H1 (cell line): ENCODE measurements around the gene ARHGAP22. TPM values are rescaled to one million over a fixed set of nuclear protein-coding genes. Genes with fewer than 3 reads are reported as not detected.

Source experiments
- CHD7 ChIP-seq: fragments of 300-600 bp; sonication (generic); IDR thresholded peaks from 2 replicates; pipeline ENCODE4 v1.7.1; 2012; ENCODE audit warnings: low read length, moderate library complexity, mild to moderate bottlenecking, inconsistent platforms; ENCODE audit not compliant: insufficient replicate concordance
- E2F6 ChIP-seq: IDR thresholded peaks from 2 replicates; pipeline ENCODE4 v1.6.1; 2012; ENCODE audit warnings: inconsistent platforms
- SRF ChIP-seq: IDR thresholded peaks from 2 replicates; pipeline ENCODE4 v1.6.1; 2011; ENCODE audit warnings: mild to moderate bottlenecking, low read depth, low read length, moderate library complexity
- TAF1 ChIP-seq: IDR thresholded peaks from 2 replicates; pipeline ENCODE4 v1.6.1; 2011; ENCODE audit warnings: mild to moderate bottlenecking, low read depth, low read length
- polyA plus RNA-seq, 7 experiments: library from polyadenylated mRNA; depleted of rRNA in 3 of 7; stranded (reverse) in 5 of 7; unstranded in 2 of 7; fragments of >200 nt in 5 of 7; fragments of 200-250 nt in 2 of 7; gene quantifications; 1 replicate in 5 of 7; 2 replicates in 1 of 7; 4 replicates in 1 of 7; pipeline versions ENCODE4 v1.2.1 to v1.2.3, GENCODE V29; 2011 to 2013; ENCODE audit warnings: missing spikeins in 2 of 7, mixed read lengths in 2 of 7
- total RNA-seq: library from RNA; stranded (reverse); fragmentation: NEBNext Ultra II Directional; extraction: Animal tissue kit (Norgen Biotek cat#: 25700); gene quantifications from 2 replicates; pipeline ENCODE4 v1.2.1, GENCODE V29; 2021

The ARHGAP22 gene
- total and polyA plus RNA-seq, 2 of the 8 experiments (the other 6 are each of a cell fraction or from before 2014, with no cell fraction given) = 3.6 to 11.2 TPM

GRCh38 chr10:48580236-48580635 lies 24.6 kb downstream of the ARHGAP22 start (continued):
- TF ChIP-seq TAF1 = no peak
- no peak for TF ChIP-seq E2F6
- no peak for TF ChIP-seq SRF
- TF ChIP-seq CHD7 = no peak
